PC-9 (cell line): ENCODE results near the gene FAM180A.

ENCODE experiments used
- EZH2 ChIP-seq: fragments of 200-600 bp; sonication (generic); IDR thresholded peaks from 2 replicates; pipeline ENCODE4 v1.8.0; 2017; ENCODE audit warnings: antibody characterized with exemption, low read depth
- TF ChIP-seq, protein P1 (sequence below): fragments of 200-600 bp; sonication (generic); conservative IDR thresholded peaks from 2 replicates; pipeline ENCODE4 v1.6.1; 2017; ENCODE audit warnings: mixed run types, antibody characterized with exemption, mild to moderate bottlenecking, moderate library complexity

- TF ChIP-seq, protein P1, sequence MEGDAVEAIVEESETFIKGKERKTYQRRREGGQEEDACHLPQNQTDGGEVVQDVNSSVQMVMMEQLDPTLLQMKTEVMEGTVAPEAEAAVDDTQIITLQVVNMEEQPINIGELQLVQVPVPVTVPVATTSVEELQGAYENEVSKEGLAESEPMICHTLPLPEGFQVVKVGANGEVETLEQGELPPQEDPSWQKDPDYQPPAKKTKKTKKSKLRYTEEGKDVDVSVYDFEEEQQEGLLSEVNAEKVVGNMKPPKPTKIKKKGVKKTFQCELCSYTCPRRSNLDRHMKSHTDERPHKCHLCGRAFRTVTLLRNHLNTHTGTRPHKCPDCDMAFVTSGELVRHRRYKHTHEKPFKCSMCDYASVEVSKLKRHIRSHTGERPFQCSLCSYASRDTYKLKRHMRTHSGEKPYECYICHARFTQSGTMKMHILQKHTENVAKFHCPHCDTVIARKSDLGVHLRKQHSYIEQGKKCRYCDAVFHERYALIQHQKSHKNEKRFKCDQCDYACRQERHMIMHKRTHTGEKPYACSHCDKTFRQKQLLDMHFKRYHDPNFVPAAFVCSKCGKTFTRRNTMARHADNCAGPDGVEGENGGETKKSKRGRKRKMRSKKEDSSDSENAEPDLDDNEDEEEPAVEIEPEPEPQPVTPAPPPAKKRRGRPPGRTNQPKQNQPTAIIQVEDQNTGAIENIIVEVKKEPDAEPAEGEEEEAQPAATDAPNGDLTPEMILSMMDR = no peak
- TF ChIP-seq EZH2 = no peak
These were observed 34.2 kb upstream of the FAM180A start for GRCh38 chr7:135782801-135783200.
